ENCODE data around the gene TIMMDC1. TPM values are rescaled to one million over a fixed set of nuclear protein-coding genes. Genes with fewer than 3 reads are reported as not detected.

The TIMMDC1 gene
- total and polyA plus RNA-seq, 10 of the 15 experiments (the other 5 are each of a cell fraction or from before 2014, with no cell fraction given), result 55.9 to 146 (median 72.1) TPM

GRCh38 chr3:119506631-119507030, 8.3 kb downstream of the TIMMDC1 start:
- CTCF ChIA-PET, result interaction anchor here (1.6 kb wide), 1 partner anchor 24 kb away, joined by 3 read pairs; no protein-coding TSS in a partner anchor

More at GRCh38 chr3:119506631-119507030, 8.3 kb downstream of the TIMMDC1 start:
- FAIRE-seq (no peak), DNase-seq (ENCODE audit: low read depth, low spot score) (no peak), ATAC-seq (peak; percentile 8; the same call in 1 of the 3 replicates)
- 81% methylated on average over 4 of the region's 4 CpGs for WGBS (ENCODE audit: insufficient coverage, insufficient replicate concordance, low lambda C conversion rate, missing lambda C conversion rate)
- TF ChIP-seq, protein P1, sequence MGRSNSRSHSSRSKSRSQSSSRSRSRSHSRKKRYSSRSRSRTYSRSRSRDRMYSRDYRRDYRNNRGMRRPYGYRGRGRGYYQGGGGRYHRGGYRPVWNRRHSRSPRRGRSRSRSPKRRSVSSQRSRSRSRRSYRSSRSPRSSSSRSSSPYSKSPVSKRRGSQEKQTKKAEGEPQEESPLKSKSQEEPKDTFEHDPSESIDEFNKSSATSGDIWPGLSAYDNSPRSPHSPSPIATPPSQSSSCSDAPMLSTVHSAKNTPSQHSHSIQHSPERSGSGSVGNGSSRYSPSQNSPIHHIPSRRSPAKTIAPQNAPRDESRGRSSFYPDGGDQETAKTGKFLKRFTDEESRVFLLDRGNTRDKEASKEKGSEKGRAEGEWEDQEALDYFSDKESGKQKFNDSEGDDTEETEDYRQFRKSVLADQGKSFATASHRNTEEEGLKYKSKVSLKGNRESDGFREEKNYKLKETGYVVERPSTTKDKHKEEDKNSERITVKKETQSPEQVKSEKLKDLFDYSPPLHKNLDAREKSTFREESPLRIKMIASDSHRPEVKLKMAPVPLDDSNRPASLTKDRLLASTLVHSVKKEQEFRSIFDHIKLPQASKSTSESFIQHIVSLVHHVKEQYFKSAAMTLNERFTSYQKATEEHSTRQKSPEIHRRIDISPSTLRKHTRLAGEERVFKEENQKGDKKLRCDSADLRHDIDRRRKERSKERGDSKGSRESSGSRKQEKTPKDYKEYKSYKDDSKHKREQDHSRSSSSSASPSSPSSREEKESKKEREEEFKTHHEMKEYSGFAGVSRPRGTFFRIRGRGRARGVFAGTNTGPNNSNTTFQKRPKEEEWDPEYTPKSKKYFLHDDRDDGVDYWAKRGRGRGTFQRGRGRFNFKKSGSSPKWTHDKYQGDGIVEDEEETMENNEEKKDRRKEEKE (IDR thresholded peaks at IDR 0.05), result no peak
- TF ChIP-seq MEF2B (IDR thresholded peaks at IDR 0.05; ENCODE audit: partially characterized antibody, poor library complexity, severe bottlenecking), result peak; percentile 14
- ChIA-PET SMC1A (ENCODE audit: uncharacterized antibody, unreplicated experiment) (interaction anchor here (1.1 to 2.4 kb wide), 4 partner anchors 12 to 174 kb away, joined by 3 to 7 read pairs (median 4); no protein-coding TSS in a partner anchor), POLR2A (interaction anchor here (1.3 to 3.3 kb wide), 2 partner anchors 9 to 11 kb away, joined by 3 to 19 read pairs; no protein-coding TSS in a partner anchor), RAD21 (ENCODE audit: unreplicated experiment) (interaction anchor here (0.8 to 1.2 kb wide), 4 partner anchors 31 to 166 kb away, joined by 3 read pairs; partner anchors contain the start of gene TMEM39A)
- Histone ChIP-seq H3K27ac (ENCODE audit: control insufficient read depth, insufficient read depth) (peak overlapping the region; percentile 22; the same call in 1 of the 2 replicates), H4K20me1 (ENCODE audit: control insufficient read depth, insufficient read depth) (no peaks in the 10 kb centered on the region), H3K36me3 (ENCODE audit: control insufficient read depth in 2 of 2, insufficient read depth in 2 of 2, low read length in 1 of 2) (peaks cover 0 to 11% of the 10 kb centered on the region in 2 experiments; a peak in 1 of 4 replicates), H3K9ac (ENCODE audit: control insufficient read depth, insufficient read depth, low read length) (no peak overlapping the region), H3K79me2 (ENCODE audit: control insufficient read depth, insufficient read depth, low read length) (peaks cover 6% of the 10 kb centered on the region), H3K4me1 (ENCODE audit: control insufficient read depth, insufficient read depth, low read length) (peaks cover 13% of the 10 kb centered on the region), H3K27me3 (replicated peaks in 1 of 2; ENCODE audit: control insufficient read depth in 2 of 2, insufficient read depth in 2 of 2, low read length in 1 of 2) (no peaks in the 10 kb centered on the region), H2AFZ (ENCODE audit: control insufficient read depth, low read depth, low read length) (no peak overlapping the region), H3K9me3 (replicated peaks; ENCODE audit: control insufficient read depth, insufficient read depth, low read length) (no peaks in the 10 kb centered on the region; the same call in 2 of the 3 replicates), H3K4me2 (ENCODE audit: control insufficient read depth, insufficient read depth) (no peak overlapping the region; the same call in 1 of the 2 replicates), H3K4me3 (peak overlapping the region; percentile 19; the same call in 1 of the 2 replicates)
- in situ Hi-C loops (cut with MboI) (no loop called here), intact Hi-C loops (cut with micrococcal nuclease; ENCODE audit: unreplicated experiment) (no loop called here)
- no TSS peak for BruUV-seq (replicated peaks)

Data from GM12878 (cell line).